DOHH2 (cell line): ENCODE data around the gene KIF3B.

Experiments used
- CTCF ChIP-seq: fragments of 200-600 bp; sonication (generic); IDR thresholded peaks from one replicate; pipeline ENCODE4 v1.5.1; 2014; ENCODE audit warnings: antibody characterized with exemption, mild to moderate bottlenecking, low read depth, low read length; ENCODE audit not compliant: poor library complexity, severe bottlenecking
- EZH2phosphoT487 ChIP-seq: fragments of 200-600 bp; sonication (generic); IDR thresholded peaks from 2 replicates; pipeline ENCODE4 v1.6.1; 2017; ENCODE audit warnings: borderline replicate concordance, mild to moderate bottlenecking, antibody characterized with exemption, low read length, moderate library complexity, mixed read lengths

- TF ChIP-seq CTCF (no peak), EZH2phosphoT487 (no peak)
Observed at GRCh38 chr20:32300647-32301046, 23.2 kb downstream of the KIF3B start.
